ENCODE results near the gene F13B.
A peak's percentile ranks its signal among the peaks of the same experiment; 100 is the strongest.
"Not testable (repeated sequence)": the region's sequence is repeated elsewhere in the genome, so short reads cannot be mapped to it uniquely, and the experiment has no call there.

F13B gene

DNA sequence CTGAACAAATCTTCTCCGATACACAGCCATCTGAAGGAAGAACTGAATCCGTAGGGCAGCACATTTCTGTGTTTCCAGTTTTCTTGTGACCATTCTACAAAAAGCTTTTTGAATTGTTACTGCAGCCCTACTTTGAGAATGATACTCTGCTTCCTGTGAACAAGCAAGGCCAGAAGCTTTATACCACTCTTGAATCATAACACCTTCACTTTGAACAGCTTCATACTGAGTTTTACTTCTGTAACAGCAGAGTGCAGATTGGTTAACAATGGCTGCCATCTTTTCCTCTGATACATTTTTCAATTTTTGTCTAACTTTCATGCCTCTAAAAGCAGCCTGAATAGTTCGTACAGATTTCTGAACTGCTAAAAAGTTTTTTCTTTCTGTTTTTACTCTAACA, 33.6 kb upstream of the F13B start:
- no peak overlapping the region for H3K4me3 ChIP-seq (ENCODE audit: low read depth, low read length)
- no peak for DNase-seq (ENCODE audit: low read depth)
- TF ChIP-seq MYC (IDR thresholded peaks at IDR 0.05; ENCODE audit: low read depth, low read length) (no peak), POLR2A (IDR thresholded peaks at IDR 0.05; ENCODE audit: extremely low read depth, insufficient read length) (no peak)
- TF ChIP-seq, protein P1, sequence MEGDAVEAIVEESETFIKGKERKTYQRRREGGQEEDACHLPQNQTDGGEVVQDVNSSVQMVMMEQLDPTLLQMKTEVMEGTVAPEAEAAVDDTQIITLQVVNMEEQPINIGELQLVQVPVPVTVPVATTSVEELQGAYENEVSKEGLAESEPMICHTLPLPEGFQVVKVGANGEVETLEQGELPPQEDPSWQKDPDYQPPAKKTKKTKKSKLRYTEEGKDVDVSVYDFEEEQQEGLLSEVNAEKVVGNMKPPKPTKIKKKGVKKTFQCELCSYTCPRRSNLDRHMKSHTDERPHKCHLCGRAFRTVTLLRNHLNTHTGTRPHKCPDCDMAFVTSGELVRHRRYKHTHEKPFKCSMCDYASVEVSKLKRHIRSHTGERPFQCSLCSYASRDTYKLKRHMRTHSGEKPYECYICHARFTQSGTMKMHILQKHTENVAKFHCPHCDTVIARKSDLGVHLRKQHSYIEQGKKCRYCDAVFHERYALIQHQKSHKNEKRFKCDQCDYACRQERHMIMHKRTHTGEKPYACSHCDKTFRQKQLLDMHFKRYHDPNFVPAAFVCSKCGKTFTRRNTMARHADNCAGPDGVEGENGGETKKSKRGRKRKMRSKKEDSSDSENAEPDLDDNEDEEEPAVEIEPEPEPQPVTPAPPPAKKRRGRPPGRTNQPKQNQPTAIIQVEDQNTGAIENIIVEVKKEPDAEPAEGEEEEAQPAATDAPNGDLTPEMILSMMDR (IDR thresholded peaks at IDR 0.05; ENCODE audit: low read depth, low read length) = no peak
- TF ChIP-seq, protein P2, sequence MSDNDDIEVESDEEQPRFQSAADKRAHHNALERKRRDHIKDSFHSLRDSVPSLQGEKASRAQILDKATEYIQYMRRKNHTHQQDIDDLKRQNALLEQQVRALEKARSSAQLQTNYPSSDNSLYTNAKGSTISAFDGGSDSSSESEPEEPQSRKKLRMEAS (IDR thresholded peaks at IDR 0.05; ENCODE audit: low read depth, low read length) = no peak

DNA sequence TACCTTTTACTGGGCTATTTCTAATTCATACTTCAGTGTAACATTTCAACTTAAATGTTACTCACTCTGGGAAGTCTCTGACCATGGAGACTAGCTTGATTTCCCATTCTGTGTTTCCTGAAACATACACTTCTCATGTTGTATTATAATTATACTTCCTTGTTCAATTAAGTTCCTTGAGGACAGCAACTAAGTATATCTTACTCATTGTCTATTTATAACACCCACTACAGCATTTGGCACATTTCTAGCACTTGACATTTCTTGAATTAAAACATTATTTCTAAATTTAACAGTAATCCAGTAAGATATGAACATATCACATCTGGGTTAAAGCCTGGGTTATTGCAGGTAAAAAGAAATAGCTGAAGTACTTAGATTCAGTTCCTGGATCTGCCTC, 32.4 kb upstream of the F13B start:
- no peak overlapping the region for H3K4me3 ChIP-seq (ENCODE audit: low read depth, low read length)
- no peak for DNase-seq (ENCODE audit: low read depth)
- no peak for TF ChIP-seq POLR2A (IDR thresholded peaks at IDR 0.05; ENCODE audit: extremely low read depth, insufficient read length)
- TF ChIP-seq, protein P1 (IDR thresholded peaks at IDR 0.05; ENCODE audit: low read depth, low read length) = no peak
- TF ChIP-seq MYC (IDR thresholded peaks at IDR 0.05; ENCODE audit: low read depth, low read length) = no peak
- TF ChIP-seq, protein P2 (IDR thresholded peaks at IDR 0.05; ENCODE audit: low read depth, low read length) = no peak

DNA sequence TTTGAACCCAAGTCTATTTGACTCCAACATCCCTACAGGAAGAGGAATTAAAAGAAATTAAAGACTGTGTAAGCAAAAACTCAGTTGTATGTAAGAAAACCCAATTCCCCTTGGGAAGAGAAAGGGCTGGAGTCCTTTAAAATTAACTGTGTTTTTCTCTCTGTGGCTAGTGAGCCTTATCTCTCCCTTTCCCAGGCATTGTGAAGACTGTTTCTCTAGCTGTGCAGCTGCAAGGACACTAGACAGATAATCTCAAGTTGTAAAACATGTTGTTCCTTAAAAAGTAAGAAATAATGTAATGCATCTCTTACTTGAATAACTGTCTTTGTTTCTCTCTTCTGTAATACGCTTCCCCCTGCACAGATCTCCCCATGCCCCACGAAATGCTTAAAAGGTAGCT, 29.9 kb upstream of the F13B start:
- H3K4me3 ChIP-seq (ENCODE audit: low read depth, low read length); DNase-seq (ENCODE audit: low read depth): not testable (repeated sequence)

DNA sequence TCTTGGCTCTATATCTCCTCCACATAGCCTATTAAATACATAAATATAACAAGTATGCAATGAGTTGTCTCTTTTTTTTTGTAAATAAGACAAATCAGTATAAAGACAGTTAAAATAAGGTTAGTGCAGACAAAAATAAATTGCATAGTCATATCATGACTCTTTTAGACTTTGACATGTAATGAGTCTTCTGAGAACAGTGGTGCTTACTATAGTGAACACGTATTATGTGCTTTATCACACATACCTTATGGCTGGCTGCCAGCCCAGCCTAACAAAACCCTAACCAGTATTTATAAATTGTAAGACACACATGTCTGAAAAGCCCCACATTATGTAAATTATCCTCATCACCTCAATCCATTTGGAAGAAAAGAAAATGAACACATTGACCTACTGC, 29.1 kb upstream of the F13B start:
- TF ChIP-seq, protein P2 (IDR thresholded peaks at IDR 0.05; ENCODE audit: low read depth, low read length) = no peak
- TF ChIP-seq POLR2A (IDR thresholded peaks at IDR 0.05; ENCODE audit: extremely low read depth, insufficient read length) = no peak
- TF ChIP-seq, protein P1 (IDR thresholded peaks at IDR 0.05; ENCODE audit: low read depth, low read length) = no peak
- no peak for TF ChIP-seq MYC (IDR thresholded peaks at IDR 0.05; ENCODE audit: low read depth, low read length)
- DNase-seq (ENCODE audit: low read depth) = no peak
- H3K4me3 ChIP-seq (ENCODE audit: low read depth, low read length) = no peak overlapping the region

DNA sequence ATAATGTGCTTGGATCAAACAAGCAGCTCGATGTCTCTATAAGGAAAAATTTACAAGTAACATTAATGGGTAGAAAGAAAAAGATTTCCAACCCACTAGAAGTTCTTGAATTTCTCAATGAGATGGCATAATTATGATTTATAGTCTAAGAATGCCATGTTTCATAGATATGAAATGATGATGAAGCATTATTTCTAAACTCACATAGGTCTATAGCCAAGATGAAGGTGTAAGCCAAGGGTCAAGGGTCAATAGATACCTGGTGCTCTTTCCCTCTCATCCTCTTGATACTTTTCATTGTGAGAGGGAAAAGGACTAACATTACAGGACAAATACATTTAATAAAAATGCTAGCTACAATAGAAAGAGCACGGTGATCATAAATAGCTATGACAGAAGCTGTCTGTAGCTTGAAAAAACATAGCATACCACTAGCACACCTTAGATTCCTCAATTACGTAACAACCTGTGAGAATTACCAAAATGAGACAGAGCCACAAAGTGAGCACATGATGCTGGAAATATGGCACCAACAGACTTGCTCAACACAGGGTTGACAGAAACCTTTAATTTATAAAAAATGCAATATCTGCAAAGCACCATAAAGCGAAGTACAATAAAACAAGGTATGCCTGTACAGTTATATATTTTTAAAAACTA, 26.3 kb upstream of the F13B start:
- DNase-seq (ENCODE audit: low read depth) = peak; percentile 6
- H3K4me3 ChIP-seq (ENCODE audit: low read depth, low read length) = no peak overlapping the region
- TF ChIP-seq, protein P1 (IDR thresholded peaks at IDR 0.05; ENCODE audit: low read depth, low read length) = no peak
- TF ChIP-seq, protein P2 (IDR thresholded peaks at IDR 0.05; ENCODE audit: low read depth, low read length) = no peak
- TF ChIP-seq POLR2A (IDR thresholded peaks at IDR 0.05; ENCODE audit: extremely low read depth, insufficient read length) (no peak), MYC (IDR thresholded peaks at IDR 0.05; ENCODE audit: low read depth, low read length) (no peak)

DNA sequence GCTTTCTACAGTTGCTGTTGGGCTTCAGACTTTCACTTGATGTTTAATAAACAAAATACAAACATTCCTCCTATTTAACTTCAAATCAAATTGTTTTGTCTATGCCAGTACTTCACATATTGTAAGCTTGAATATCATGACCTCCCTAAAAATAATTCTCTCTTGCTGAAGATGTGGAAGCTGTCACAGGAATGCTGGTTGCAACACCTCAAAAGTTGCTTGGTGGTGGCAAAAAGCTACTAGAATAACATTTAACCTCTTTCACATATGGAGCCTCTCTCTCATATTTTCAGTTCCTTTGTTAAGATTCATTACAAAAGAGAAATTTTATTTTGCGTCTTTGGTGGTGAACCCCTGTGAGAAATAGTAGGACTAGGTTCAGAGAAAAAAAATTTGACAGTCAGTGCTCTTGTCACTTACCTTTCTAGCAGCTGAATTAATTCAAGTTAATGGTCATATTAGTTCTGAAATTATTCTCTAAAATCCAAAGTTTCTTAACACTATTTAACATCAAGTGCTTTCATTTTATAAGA, 25.5 kb upstream of the F13B start:
- DNase-seq (ENCODE audit: low read depth) = no peak
- H3K4me3 ChIP-seq (ENCODE audit: low read depth, low read length) = no peak overlapping the region
- TF ChIP-seq POLR2A (IDR thresholded peaks at IDR 0.05; ENCODE audit: extremely low read depth, insufficient read length) = no peak
- no peak for TF ChIP-seq MYC (IDR thresholded peaks at IDR 0.05; ENCODE audit: low read depth, low read length)
- TF ChIP-seq, protein P2 (IDR thresholded peaks at IDR 0.05; ENCODE audit: low read depth, low read length) = no peak
- TF ChIP-seq, protein P1 (IDR thresholded peaks at IDR 0.05; ENCODE audit: low read depth, low read length) = no peak
